Liver (tissue), 3 donors: ENCODE data around the gene LUC7L.

ENCODE experiments used
- NR2F2 ChIP-seq: IDR thresholded peaks from 2 replicates; pipeline ENCODE4 v1.6.1; 2016; ENCODE audit warnings: antibody characterized with exemption
- RXRA ChIP-seq, 2 donors: IDR thresholded peaks; 2 replicates each; pipeline ENCODE4 v1.6.1; 2017 to 2018; ENCODE audit warnings: antibody characterized with exemption in 2 of 2, mild to moderate bottlenecking in 1 of 2
- SP1 ChIP-seq: IDR thresholded peaks from 2 replicates; pipeline ENCODE4 v1.6.1; 2018; ENCODE audit warnings: antibody characterized with exemption, mild to moderate bottlenecking
- TF ChIP-seq, protein P1 (sequence below): fragments of 150-350 bp; IDR thresholded peaks from 2 replicates; pipeline ENCODE4 v1.5.1; 2017; ENCODE audit warnings: improper control_type of control experiment, low read depth, low read length; ENCODE audit not compliant: missing input control
- donor health status: healthy.
- donor health status: healthy.

DNA sequence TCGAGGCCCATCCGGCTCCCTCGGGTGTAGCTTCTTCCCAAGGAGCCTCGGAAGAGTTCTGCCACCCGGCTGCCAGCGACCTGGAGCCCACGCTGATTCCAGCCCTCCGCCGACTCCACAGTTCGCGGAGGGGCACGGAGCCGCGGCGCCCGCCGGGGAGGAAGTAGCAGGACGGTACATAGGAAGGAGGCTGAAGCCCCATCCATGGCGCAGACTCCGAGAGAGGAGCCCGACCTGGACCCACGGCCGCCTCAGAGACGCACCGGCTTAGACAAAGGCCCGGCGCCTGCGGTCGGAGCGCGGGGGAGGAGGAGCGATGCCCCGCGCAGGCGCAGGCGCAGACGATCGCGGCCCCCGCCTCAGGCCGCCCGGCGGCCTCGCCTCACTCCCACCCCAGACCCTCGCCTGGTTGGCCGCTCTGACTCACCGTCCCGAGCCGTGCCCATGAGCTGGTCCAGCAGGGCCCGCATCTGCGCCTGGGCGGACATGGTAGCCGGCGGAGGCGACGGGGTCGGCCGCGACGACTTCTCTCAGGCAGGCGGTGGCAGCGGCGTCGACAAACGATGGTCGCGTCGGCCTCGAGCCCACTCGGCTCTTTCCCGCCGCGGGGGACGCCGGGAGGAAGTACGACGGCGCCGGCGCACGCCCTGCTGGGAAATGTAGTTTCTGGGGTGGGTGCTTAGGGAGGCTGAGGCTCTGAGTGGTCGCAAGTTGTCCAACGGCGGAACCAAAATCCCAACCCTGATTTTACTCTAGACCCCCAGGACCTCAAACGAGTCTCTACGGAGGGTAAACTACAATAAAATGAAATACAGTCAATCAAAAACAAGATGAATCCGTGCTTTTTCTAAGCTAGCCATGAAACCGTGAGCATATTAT lies at the start of gene LUC7L:
- TF ChIP-seq, protein P1, sequence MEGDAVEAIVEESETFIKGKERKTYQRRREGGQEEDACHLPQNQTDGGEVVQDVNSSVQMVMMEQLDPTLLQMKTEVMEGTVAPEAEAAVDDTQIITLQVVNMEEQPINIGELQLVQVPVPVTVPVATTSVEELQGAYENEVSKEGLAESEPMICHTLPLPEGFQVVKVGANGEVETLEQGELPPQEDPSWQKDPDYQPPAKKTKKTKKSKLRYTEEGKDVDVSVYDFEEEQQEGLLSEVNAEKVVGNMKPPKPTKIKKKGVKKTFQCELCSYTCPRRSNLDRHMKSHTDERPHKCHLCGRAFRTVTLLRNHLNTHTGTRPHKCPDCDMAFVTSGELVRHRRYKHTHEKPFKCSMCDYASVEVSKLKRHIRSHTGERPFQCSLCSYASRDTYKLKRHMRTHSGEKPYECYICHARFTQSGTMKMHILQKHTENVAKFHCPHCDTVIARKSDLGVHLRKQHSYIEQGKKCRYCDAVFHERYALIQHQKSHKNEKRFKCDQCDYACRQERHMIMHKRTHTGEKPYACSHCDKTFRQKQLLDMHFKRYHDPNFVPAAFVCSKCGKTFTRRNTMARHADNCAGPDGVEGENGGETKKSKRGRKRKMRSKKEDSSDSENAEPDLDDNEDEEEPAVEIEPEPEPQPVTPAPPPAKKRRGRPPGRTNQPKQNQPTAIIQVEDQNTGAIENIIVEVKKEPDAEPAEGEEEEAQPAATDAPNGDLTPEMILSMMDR = no peak
- peak; percentile 30 for TF ChIP-seq SP1
- TF ChIP-seq RXRA (IDR thresholded peaks at IDR 0.05) = no peak
- no peak for TF ChIP-seq NR2F2
